WTC11 (cell line): ENCODE results near the gene ROBO2. TPM values are rescaled to one million over a fixed set of nuclear protein-coding genes. Genes with fewer than 3 reads are reported as not detected.

ENCODE experiments used
- ATAC-seq: fragments of 200-7000 bp; cut with Tn5 transposase; 2 replicates; pipeline ENCODE4 v1.10.0; 2021; ENCODE audit warnings: mild to moderate bottlenecking, moderate library complexity
- CTCF ChIA-PET: fragments of 300-600 bp; sonication (Branson Sonifier 250); formaldehyde crosslinking; loops from one replicate; lab custom pipeline; 2021; ENCODE audit warnings: antibody characterized with exemption; lab: Charles Lee
- POLR2A ChIA-PET: fragments of 350-600 bp; sonication (Branson Sonifier 250); formaldehyde crosslinking; loops from one replicate; lab custom pipeline; 2021; ENCODE audit warnings: antibody characterized with exemption; lab: Charles Lee
- DNase-seq: peaks from one replicate; pipeline ENCODE4 v3.0.0; 2021; ENCODE audit warnings: low spot score
- H3K27ac Mint-ChIP-seq: 2 replicates; pipeline ENCODE4 v1.8.0; 2021; ENCODE audit warnings: mixed read lengths
- H3K27me3 Mint-ChIP-seq: 2 replicates; pipeline ENCODE4 v1.8.0; 2021; ENCODE audit warnings: low read depth, mild to moderate bottlenecking, moderate library complexity, mixed read lengths
- H3K36me3 Mint-ChIP-seq: 2 replicates; pipeline ENCODE4 v1.8.0; 2021; ENCODE audit warnings: mixed read lengths
- H3K4me1 Mint-ChIP-seq: 2 replicates; pipeline ENCODE4 v1.8.0; 2022; ENCODE audit warnings: mixed read lengths
- H3K4me3 Mint-ChIP-seq: 2 replicates; pipeline ENCODE4 v1.8.0; 2021; ENCODE audit warnings: mild to moderate bottlenecking, moderate library complexity, mixed read lengths
- H3K9me3 Mint-ChIP-seq: 2 replicates; pipeline ENCODE4 v1.8.0; 2021; ENCODE audit warnings: mixed read lengths
- ETV6 ChIP-seq: sonication (generic); formaldehyde crosslinking; IDR thresholded peaks from 2 replicates; pipeline ENCODE4 v1.8.1; 2022; ENCODE audit warnings: mild to moderate bottlenecking, missing genetic modification reagents
- FOXP1 ChIP-seq: sonication (generic); formaldehyde crosslinking; IDR thresholded peaks from 2 replicates; pipeline ENCODE4 v1.8.0; 2022; ENCODE audit warnings: missing genetic modification reagents, mild to moderate bottlenecking, moderate library complexity, borderline replicate concordance
- GRHL2 ChIP-seq: fragments of 250-450 bp; sonication (Bioruptor Pico); IDR thresholded peaks from 2 replicates; pipeline ENCODE4 v1.8.0; 2022; ENCODE audit warnings: mild to moderate bottlenecking, moderate library complexity; ENCODE audit not compliant: insufficient replicate concordance, severe bottlenecking
- GTF2I ChIP-seq: fragments of 250-450 bp; sonication (Bioruptor Pico); conservative IDR thresholded peaks from 2 replicates; pipeline ENCODE4 v1.4.0; 2021; ENCODE audit warnings: mild to moderate bottlenecking
- IRF1 ChIP-seq: sonication (generic); formaldehyde crosslinking; IDR thresholded peaks from 2 replicates; pipeline ENCODE4 v1.8.0; 2023; ENCODE audit warnings: missing genetic modification reagents
- NFE2L1 ChIP-seq: sonication (generic); formaldehyde crosslinking; IDR thresholded peaks from 2 replicates; pipeline ENCODE4 v1.8.1; 2023; ENCODE audit warnings: missing genetic modification reagents
- NR1H2 ChIP-seq: sonication (generic); formaldehyde crosslinking; IDR thresholded peaks from 2 replicates; pipeline ENCODE4 v1.9.0; 2021; ENCODE audit warnings: mild to moderate bottlenecking, moderate library complexity, missing genetic modification reagents
- PRDM15 ChIP-seq: sonication (generic); formaldehyde crosslinking; IDR thresholded peaks from 2 replicates; pipeline ENCODE4 v1.8.0; 2022; ENCODE audit warnings: missing genetic modification reagents
- PRRX2 ChIP-seq: fragments of 250-450 bp; sonication (Bioruptor Pico); IDR thresholded peaks from 2 replicates; pipeline ENCODE4 v1.8.0; 2021; ENCODE audit warnings: mild to moderate bottlenecking
- RORB ChIP-seq: fragments of 250-450 bp; sonication (Bioruptor Pico); IDR thresholded peaks from 2 replicates; pipeline ENCODE4 v1.9.0; 2021; ENCODE audit warnings: mild to moderate bottlenecking
- SMAD4 ChIP-seq: sonication (generic); formaldehyde crosslinking; IDR thresholded peaks from 2 replicates; pipeline ENCODE4 v1.8.0; 2022; ENCODE audit warnings: mild to moderate bottlenecking, missing genetic modification reagents
- SP1 ChIP-seq: sonication (generic); formaldehyde crosslinking; conservative IDR thresholded peaks from 2 replicates; pipeline ENCODE4 v1.8.1; 2022; ENCODE audit warnings: missing genetic modification reagents
- STAT6 ChIP-seq: sonication (generic); formaldehyde crosslinking; conservative IDR thresholded peaks from 2 replicates; pipeline ENCODE4 v1.8.1; 2023; ENCODE audit warnings: mild to moderate bottlenecking, low read depth, missing genetic modification reagents, moderate library complexity
- USF1 ChIP-seq: sonication (generic); formaldehyde crosslinking; IDR thresholded peaks from 2 replicates; pipeline ENCODE4 v1.8.0; 2022; ENCODE audit warnings: mild to moderate bottlenecking, missing genetic modification reagents
- ZBTB21 ChIP-seq: sonication (generic); formaldehyde crosslinking; IDR thresholded peaks from 2 replicates; pipeline ENCODE4 v1.8.1; 2023; ENCODE audit warnings: mild to moderate bottlenecking, missing genetic modification reagents, borderline replicate concordance
- ZNF121 ChIP-seq: sonication (generic); formaldehyde crosslinking; IDR thresholded peaks from 2 replicates; pipeline ENCODE4 v1.8.0; 2023; ENCODE audit warnings: missing genetic modification reagents
- ZNF232 ChIP-seq: sonication (generic); formaldehyde crosslinking; IDR thresholded peaks from 2 replicates; pipeline ENCODE4 v1.8.0; 2022; ENCODE audit warnings: mild to moderate bottlenecking, missing genetic modification reagents
- ZNF263 ChIP-seq: sonication (generic); formaldehyde crosslinking; IDR thresholded peaks from 2 replicates; pipeline ENCODE4 v1.8.1; 2022; ENCODE audit warnings: low read depth, mild to moderate bottlenecking, moderate library complexity, missing genetic modification reagents
- ZNF423 ChIP-seq: fragments of 250-450 bp; sonication (Bioruptor Pico); IDR thresholded peaks from 2 replicates; pipeline ENCODE4 v2.1.2; 2022; ENCODE audit warnings: mild to moderate bottlenecking, moderate library complexity
- ZNF671 ChIP-seq: fragments of 250-450 bp; sonication (Bioruptor Pico); IDR thresholded peaks from 2 replicates; pipeline ENCODE4 v1.8.0; 2021; ENCODE audit warnings: mild to moderate bottlenecking
- total RNA-seq: library from RNA; stranded (reverse); gene quantifications from 3 replicates; pipeline ENCODE4 v1.2.3, GENCODE V29; 2021
- TF ChIP-seq, protein P1 (sequence below): sonication (generic); formaldehyde crosslinking; IDR thresholded peaks from 2 replicates; pipeline ENCODE4 v1.8.0; 2023; ENCODE audit warnings: missing genetic modification reagents, mild to moderate bottlenecking, borderline replicate concordance
- TF ChIP-seq, protein P2 (sequence below): fragments of 250-450 bp; sonication (Bioruptor Pico); IDR thresholded peaks from 2 replicates; pipeline ENCODE4 v2.1.2; 2022; ENCODE audit warnings: mild to moderate bottlenecking, moderate library complexity
- TF ChIP-seq, protein P3 (sequence below): sonication (generic); formaldehyde crosslinking; IDR thresholded peaks from 2 replicates; pipeline ENCODE4 v1.8.1; 2023; ENCODE audit warnings: mild to moderate bottlenecking, missing genetic modification reagents, moderate library complexity

The ROBO2 gene
- total RNA-seq, 1 experiment from 2014 or later: 11.7 TPM

- Mint-ChIP-seq H3K4me1 (peaks cover 23% of the 10 kb centered on the region), H3K9me3 (peaks cover 5% of the 10 kb centered on the region; the same call in 1 of the 2 replicates), H3K4me3 (no peak overlapping the region)
- ATAC-seq: no peak
- TF ChIP-seq, protein P1, sequence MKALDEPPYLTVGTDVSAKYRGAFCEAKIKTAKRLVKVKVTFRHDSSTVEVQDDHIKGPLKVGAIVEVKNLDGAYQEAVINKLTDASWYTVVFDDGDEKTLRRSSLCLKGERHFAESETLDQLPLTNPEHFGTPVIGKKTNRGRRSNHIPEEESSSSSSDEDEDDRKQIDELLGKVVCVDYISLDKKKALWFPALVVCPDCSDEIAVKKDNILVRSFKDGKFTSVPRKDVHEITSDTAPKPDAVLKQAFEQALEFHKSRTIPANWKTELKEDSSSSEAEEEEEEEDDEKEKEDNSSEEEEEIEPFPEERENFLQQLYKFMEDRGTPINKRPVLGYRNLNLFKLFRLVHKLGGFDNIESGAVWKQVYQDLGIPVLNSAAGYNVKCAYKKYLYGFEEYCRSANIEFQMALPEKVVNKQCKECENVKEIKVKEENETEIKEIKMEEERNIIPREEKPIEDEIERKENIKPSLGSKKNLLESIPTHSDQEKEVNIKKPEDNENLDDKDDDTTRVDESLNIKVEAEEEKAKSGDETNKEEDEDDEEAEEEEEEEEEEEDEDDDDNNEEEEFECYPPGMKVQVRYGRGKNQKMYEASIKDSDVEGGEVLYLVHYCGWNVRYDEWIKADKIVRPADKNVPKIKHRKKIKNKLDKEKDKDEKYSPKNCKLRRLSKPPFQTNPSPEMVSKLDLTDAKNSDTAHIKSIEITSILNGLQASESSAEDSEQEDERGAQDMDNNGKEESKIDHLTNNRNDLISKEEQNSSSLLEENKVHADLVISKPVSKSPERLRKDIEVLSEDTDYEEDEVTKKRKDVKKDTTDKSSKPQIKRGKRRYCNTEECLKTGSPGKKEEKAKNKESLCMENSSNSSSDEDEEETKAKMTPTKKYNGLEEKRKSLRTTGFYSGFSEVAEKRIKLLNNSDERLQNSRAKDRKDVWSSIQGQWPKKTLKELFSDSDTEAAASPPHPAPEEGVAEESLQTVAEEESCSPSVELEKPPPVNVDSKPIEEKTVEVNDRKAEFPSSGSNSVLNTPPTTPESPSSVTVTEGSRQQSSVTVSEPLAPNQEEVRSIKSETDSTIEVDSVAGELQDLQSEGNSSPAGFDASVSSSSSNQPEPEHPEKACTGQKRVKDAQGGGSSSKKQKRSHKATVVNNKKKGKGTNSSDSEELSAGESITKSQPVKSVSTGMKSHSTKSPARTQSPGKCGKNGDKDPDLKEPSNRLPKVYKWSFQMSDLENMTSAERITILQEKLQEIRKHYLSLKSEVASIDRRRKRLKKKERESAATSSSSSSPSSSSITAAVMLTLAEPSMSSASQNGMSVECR (CRISPR knock-in tag): no peak
- TF ChIP-seq NR1H2 (CRISPR knock-in tag) (no peak), ZNF121 (CRISPR knock-in tag) (no peak), FOXP1 (CRISPR knock-in tag) (no peak), ZBTB21 (no peak), USF1 (CRISPR knock-in tag) (no peak), PRDM15 (CRISPR knock-in tag) (no peak), IRF1 (CRISPR knock-in tag) (no peak), ZNF671 (no peak), ZNF263 (CRISPR knock-in tag) (no peak), GRHL2 (CRISPR knock-in tag) (no peak), RORB (CRISPR knock-in tag) (no peak)
- TF ChIP-seq, all 79 proteins: peak for 0
- H3K27me3 Mint-ChIP-seq: peaks cover 3% of the 10 kb centered on the region; the same call in 1 of the 2 replicates
- CTCF ChIA-PET: no interaction called here
- DNase-seq: no peak
- no peaks in the 10 kb centered on the region for H3K36me3 Mint-ChIP-seq
- H3K27ac Mint-ChIP-seq: no peak overlapping the region
- POLR2A ChIA-PET: no interaction called here
These were observed 375.0 kb downstream of the ROBO2 start for GRCh38 chr3:77414881-77415280.

DNA sequence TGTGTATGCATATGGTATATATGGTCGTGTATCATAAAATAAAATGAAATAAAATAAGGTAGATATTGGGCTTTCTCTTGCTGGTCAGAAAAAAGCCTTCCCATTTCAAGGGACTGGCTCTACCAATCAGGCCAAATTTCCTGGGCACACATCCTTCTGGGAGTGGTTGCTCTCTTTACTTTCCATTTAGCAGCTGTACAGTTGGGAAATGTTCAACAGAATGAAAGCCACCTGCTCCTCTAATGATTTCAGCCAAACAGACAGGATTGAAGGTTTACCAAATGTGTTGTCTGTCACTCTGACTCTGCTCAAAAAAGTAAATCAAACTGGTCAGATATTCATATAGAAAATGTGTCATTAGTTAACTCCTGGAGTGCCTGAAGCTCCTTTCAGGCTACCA, 380.4 kb downstream of the ROBO2 start:
- Mint-ChIP-seq H3K9me3 (no peaks in the 10 kb centered on the region), H3K27ac (no peak overlapping the region), H3K4me1 (peaks cover 13% of the 10 kb centered on the region), H3K4me3 (no peak overlapping the region), H3K27me3 (no peaks in the 10 kb centered on the region), H3K36me3 (no peaks in the 10 kb centered on the region)
- POLR2A ChIA-PET: no interaction called here
- no peak for DNase-seq
- CTCF ChIA-PET: no interaction called here
- no peak for ATAC-seq
- no peak for TF ChIP-seq NR1H2 (CRISPR knock-in tag)
- no peak for TF ChIP-seq ZNF423 (CRISPR knock-in tag)
- no peak for TF ChIP-seq ZNF232 (CRISPR knock-in tag)
- no peak for TF ChIP-seq GTF2I (CRISPR knock-in tag)
- TF ChIP-seq SP1: no peak
- TF ChIP-seq SMAD4 (CRISPR knock-in tag): no peak
- TF ChIP-seq, protein P2, sequence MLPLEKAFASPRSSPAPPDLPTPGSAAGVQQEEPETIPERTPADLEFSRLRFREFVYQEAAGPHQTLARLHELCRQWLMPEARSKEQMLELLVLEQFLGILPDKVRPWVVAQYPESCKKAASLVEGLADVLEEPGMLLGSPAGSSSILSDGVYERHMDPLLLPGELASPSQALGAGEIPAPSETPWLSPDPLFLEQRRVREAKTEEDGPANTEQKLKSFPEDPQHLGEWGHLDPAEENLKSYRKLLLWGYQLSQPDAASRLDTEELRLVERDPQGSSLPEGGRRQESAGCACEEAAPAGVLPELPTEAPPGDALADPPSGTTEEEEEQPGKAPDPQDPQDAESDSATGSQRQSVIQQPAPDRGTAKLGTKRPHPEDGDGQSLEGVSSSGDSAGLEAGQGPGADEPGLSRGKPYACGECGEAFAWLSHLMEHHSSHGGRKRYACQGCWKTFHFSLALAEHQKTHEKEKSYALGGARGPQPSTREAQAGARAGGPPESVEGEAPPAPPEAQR (CRISPR knock-in tag): no peak
- TF ChIP-seq ETV6 (CRISPR knock-in tag): no peak
- no peak for TF ChIP-seq PRRX2
- no peak for TF ChIP-seq NFE2L1 (CRISPR knock-in tag)
- no peak for TF ChIP-seq STAT6 (CRISPR knock-in tag)
- TF ChIP-seq, protein P3, sequence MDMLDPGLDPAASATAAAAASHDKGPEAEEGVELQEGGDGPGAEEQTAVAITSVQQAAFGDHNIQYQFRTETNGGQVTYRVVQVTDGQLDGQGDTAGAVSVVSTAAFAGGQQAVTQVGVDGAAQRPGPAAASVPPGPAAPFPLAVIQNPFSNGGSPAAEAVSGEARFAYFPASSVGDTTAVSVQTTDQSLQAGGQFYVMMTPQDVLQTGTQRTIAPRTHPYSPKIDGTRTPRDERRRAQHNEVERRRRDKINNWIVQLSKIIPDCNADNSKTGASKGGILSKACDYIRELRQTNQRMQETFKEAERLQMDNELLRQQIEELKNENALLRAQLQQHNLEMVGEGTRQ: no peak
